Keratinocyte (primary cell): Measurements from ENCODE around the gene MEGF11. TPM values are rescaled to one million over a fixed set of nuclear protein-coding genes. Genes with fewer than 3 reads are reported as not detected.

Experiments
- DNase-seq: peaks from one replicate; pipeline ENCODE4 v3.0.0-alpha.2; 2011; ENCODE audit warnings: low read depth, missing footprints, low spot score
- FAIRE-seq: peaks from 2 replicates; lab custom pipeline; 2011; peaks lifted over from hg19 to GRCh38; lab: Jason Lieb, UNC
- H2AFZ ChIP-seq: 2 replicates; pipeline ENCODE4 v1.6.0; 2012; ENCODE audit warnings: low read length, control low read depth, inconsistent platforms; ENCODE audit not compliant: control insufficient read depth
- H3K27ac ChIP-seq: 2 replicates; pipeline ENCODE4 v1.5.1; 2011; ENCODE audit warnings: low read length; ENCODE audit not compliant: control insufficient read depth, insufficient read depth
- H3K27me3 ChIP-seq: 3 replicates; pipeline ENCODE4 v1.6.0; 2011; ENCODE audit warnings: low read length; ENCODE audit not compliant: control insufficient read depth, insufficient read depth; ENCODE audit errors: extremely low read depth
- H3K36me3 ChIP-seq, 2 experiments: 2 replicates in 1 of 2; 3 replicates in 1 of 2; pipeline ENCODE4 v1.5.1; 2011; ENCODE audit warnings: low read length in 2 of 2, mild to moderate bottlenecking in 1 of 2; ENCODE audit not compliant: control insufficient read depth in 2 of 2, insufficient read depth in 2 of 2; ENCODE audit errors: extremely low read depth in 1 of 2
- H3K4me1 ChIP-seq: 3 replicates; pipeline ENCODE4 v1.5.1; 2011; ENCODE audit warnings: low read length; ENCODE audit not compliant: control insufficient read depth, insufficient read depth; ENCODE audit errors: extremely low read depth
- H3K4me2 ChIP-seq: 3 replicates; pipeline ENCODE4 v1.6.0; 2011; ENCODE audit warnings: low read depth, low read length; ENCODE audit not compliant: control insufficient read depth, insufficient read depth; ENCODE audit errors: extremely low read depth
- H3K4me3 ChIP-seq, 3 experiments: fragments of 200-600 bp in 1 of 3; sonication (generic) in 1 of 3; 2 replicates in 2 of 3; 3 replicates in 1 of 3; pipeline ENCODE4 v1.5.1; 2011 to 2016; ENCODE audit warnings: low read length in 3 of 3, mild to moderate bottlenecking in 3 of 3, control low read depth in 2 of 3, inconsistent platforms in 1 of 3, low read depth in 1 of 3, mixed read lengths in 1 of 3, mixed run types in 1 of 3, moderate library complexity in 1 of 3; ENCODE audit not compliant: control insufficient read depth in 2 of 3, insufficient read depth in 2 of 3; ENCODE audit errors: extremely low read depth in 1 of 3
- H3K79me2 ChIP-seq: 2 replicates; pipeline ENCODE4 v1.6.0; 2012; ENCODE audit warnings: low read length; ENCODE audit not compliant: control insufficient read depth, insufficient read depth
- H3K9ac ChIP-seq: 3 replicates; pipeline ENCODE4 v1.6.0; 2011; ENCODE audit warnings: low read length; ENCODE audit not compliant: control insufficient read depth, insufficient read depth; ENCODE audit errors: extremely low read depth
- H3K9me1 ChIP-seq: 3 replicates; pipeline ENCODE4 v1.6.0; 2011; ENCODE audit warnings: low read length; ENCODE audit not compliant: control insufficient read depth, insufficient read depth; ENCODE audit errors: extremely low read depth
- H3K9me3 ChIP-seq: 2 replicates; pipeline ENCODE4 v1.5.1; 2012; ENCODE audit warnings: low read depth, low read length; ENCODE audit not compliant: control insufficient read depth
- H4K20me1 ChIP-seq: 3 replicates; pipeline ENCODE4 v1.6.0; 2011; ENCODE audit warnings: low read length; ENCODE audit not compliant: control insufficient read depth, insufficient read depth; ENCODE audit errors: extremely low read depth
- CTCF ChIP-seq, 3 experiments: IDR thresholded peaks in 1 of 3; conservative IDR thresholded peaks in 1 of 3; optimal IDR thresholded peaks in 1 of 3; 2 replicates in 2 of 3; 3 replicates in 1 of 3; pipeline versions ENCODE3 to v1.5.1; 2011; ENCODE audit warnings: low read length in 3 of 3, mild to moderate bottlenecking in 3 of 3, moderate library complexity in 2 of 3, control low read depth in 1 of 3, inconsistent platforms in 1 of 3; ENCODE audit not compliant: insufficient read depth in 2 of 3; ENCODE audit errors: extremely low read depth in 1 of 3
- EZH2 ChIP-seq: IDR thresholded peaks from one replicate; pipeline ENCODE4 v1.6.1; 2012; ENCODE audit warnings: inconsistent platforms, mild to moderate bottlenecking, low read length, moderate library complexity
- dilution Hi-C: fragments of 300-500 bp; cut with MboI; formaldehyde crosslinking; loops from one replicate; pipeline ENCODE4 v1.7.0; 2020; ENCODE audit warnings: low sequenced_read_pairs; ENCODE audit not compliant: extremely low pct_ligation_motif_present
- polyA plus RNA-seq, 5 experiments: library from polyadenylated mRNA; depleted of rRNA in 3 of 5; stranded (reverse) in 3 of 5; stranded (forward) in 1 of 5; unstranded in 1 of 5; fragments of >200 nt; gene quantifications; 1 replicate in 1 of 5; 2 replicates in 3 of 5; 3 replicates in 1 of 5; pipeline versions ENCODE4 v1.2.1 to v1.2.3, GENCODE V29; 2011 to 2012; ENCODE audit warnings: missing spikeins in 2 of 5, low read depth in 1 of 5, low replicate concordance in 1 of 5

Gene MEGF11
- polyA plus RNA-seq, 1 donor (not counting 4 experiments of a cell fraction or from before 2014, with no cell fraction given), result not detected

- DNase-seq, result no peak
- no peak for FAIRE-seq
- Histone ChIP-seq H3K9me1 (no peaks in the 10 kb centered on the region), H3K36me3 (no peaks in the 10 kb centered on the region), H3K27ac (no peak overlapping the region), H3K27me3 (peaks cover 27% of the 10 kb centered on the region), H3K9ac (no peak overlapping the region), H3K9me3 (no peaks in the 10 kb centered on the region), H3K4me3 (no peak overlapping the region), H2AFZ (no peak overlapping the region), H3K4me2 (no peak overlapping the region), H3K4me1 (no peaks in the 10 kb centered on the region), H4K20me1 (no peaks in the 10 kb centered on the region), H3K79me2 (no peaks in the 10 kb centered on the region)
- dilution Hi-C loops, result no loop called here
- TF ChIP-seq EZH2, result no peak
- TF ChIP-seq CTCF (optimal IDR thresholded peaks at IDR 0.05 in 1 of 3, IDR thresholded peaks at IDR 0.05 in 1 of 3, conservative IDR thresholded peaks at IDR 0.05 in 1 of 3; ENCODE audit: extremely low read depth in 1 of 3, insufficient read depth in 2 of 3, low read length in 3 of 3), result no peak
These were observed 196.5 kb downstream of the MEGF11 start for GRCh38 chr15:66057089-66057488.

GRCh38 chr15:66053991-66054390 lies 199.6 kb downstream of the MEGF11 start:
- FAIRE-seq, result no peak
- Histone ChIP-seq H3K79me2 (no peaks in the 10 kb centered on the region), H4K20me1 (no peaks in the 10 kb centered on the region), H3K27ac (no peak overlapping the region), H3K4me3 (no peak overlapping the region), H3K4me2 (no peak overlapping the region), H3K9ac (no peak overlapping the region), H3K9me1 (no peaks in the 10 kb centered on the region), H3K9me3 (no peaks in the 10 kb centered on the region), H3K27me3 (peaks cover 17% of the 10 kb centered on the region), H2AFZ (no peak overlapping the region), H3K4me1 (no peaks in the 10 kb centered on the region), H3K36me3 (no peaks in the 10 kb centered on the region)
- DNase-seq, result no peak
- TF ChIP-seq EZH2 (no peak), CTCF (optimal IDR thresholded peaks at IDR 0.05 in 1 of 3, IDR thresholded peaks at IDR 0.05 in 1 of 3, conservative IDR thresholded peaks at IDR 0.05 in 1 of 3; ENCODE audit: extremely low read depth in 1 of 3, insufficient read depth in 2 of 3, low read length in 3 of 3) (no peak)
- dilution Hi-C loops, result no loop called here
